Cardiac fibroblast (primary cell): ENCODE data around the gene MYLK4.
A peak's percentile ranks its signal among the peaks of the same experiment; 100 is the strongest.

ENCODE experiments used
- DNase-seq, 2 donors: peaks; one replicate each; pipeline versions ENCODE4 v3.0.0 to v3.0.0-alpha.2; 2010; ENCODE audit warnings: low read depth in 2 of 2
- H3K4me3 ChIP-seq, 2 donors: replicated peaks in 1 of 2; 1 replicate in 1 of 2; 2 replicates in 1 of 2; pipeline ENCODE4 v1.5.1; 2011; ENCODE audit warnings: low read depth in 2 of 2, low read length in 2 of 2, mild to moderate bottlenecking in 2 of 2, moderate library complexity in 1 of 2
- TF ChIP-seq, protein P1 (sequence below): IDR thresholded peaks from one replicate; pipeline ENCODE4 v1.5.1; 2011; ENCODE audit warnings: low read depth, mild to moderate bottlenecking, low read length, inconsistent platforms

The MYLK4 gene

DNA sequence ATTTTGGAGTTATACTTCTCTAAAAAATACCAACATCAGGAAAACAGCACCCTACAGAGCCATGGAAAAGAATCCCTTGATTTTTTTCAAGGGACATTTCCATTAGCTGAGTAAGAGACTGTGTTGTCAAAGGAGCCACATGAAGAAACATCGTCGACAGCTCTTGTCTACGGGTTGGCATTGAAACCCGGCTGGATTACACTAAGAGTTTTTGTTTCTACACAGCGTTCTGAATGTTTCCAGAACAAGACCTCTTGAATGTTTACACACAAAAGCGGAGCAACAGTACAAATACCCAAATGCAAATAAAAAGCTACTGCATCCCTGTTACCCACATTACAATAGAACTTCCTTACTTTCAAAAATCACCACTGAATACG is 2.4 kb upstream of the MYLK4 start:
- DNase-seq, result no peak
- TF ChIP-seq, protein P1, sequence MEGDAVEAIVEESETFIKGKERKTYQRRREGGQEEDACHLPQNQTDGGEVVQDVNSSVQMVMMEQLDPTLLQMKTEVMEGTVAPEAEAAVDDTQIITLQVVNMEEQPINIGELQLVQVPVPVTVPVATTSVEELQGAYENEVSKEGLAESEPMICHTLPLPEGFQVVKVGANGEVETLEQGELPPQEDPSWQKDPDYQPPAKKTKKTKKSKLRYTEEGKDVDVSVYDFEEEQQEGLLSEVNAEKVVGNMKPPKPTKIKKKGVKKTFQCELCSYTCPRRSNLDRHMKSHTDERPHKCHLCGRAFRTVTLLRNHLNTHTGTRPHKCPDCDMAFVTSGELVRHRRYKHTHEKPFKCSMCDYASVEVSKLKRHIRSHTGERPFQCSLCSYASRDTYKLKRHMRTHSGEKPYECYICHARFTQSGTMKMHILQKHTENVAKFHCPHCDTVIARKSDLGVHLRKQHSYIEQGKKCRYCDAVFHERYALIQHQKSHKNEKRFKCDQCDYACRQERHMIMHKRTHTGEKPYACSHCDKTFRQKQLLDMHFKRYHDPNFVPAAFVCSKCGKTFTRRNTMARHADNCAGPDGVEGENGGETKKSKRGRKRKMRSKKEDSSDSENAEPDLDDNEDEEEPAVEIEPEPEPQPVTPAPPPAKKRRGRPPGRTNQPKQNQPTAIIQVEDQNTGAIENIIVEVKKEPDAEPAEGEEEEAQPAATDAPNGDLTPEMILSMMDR, result no peak

DNA sequence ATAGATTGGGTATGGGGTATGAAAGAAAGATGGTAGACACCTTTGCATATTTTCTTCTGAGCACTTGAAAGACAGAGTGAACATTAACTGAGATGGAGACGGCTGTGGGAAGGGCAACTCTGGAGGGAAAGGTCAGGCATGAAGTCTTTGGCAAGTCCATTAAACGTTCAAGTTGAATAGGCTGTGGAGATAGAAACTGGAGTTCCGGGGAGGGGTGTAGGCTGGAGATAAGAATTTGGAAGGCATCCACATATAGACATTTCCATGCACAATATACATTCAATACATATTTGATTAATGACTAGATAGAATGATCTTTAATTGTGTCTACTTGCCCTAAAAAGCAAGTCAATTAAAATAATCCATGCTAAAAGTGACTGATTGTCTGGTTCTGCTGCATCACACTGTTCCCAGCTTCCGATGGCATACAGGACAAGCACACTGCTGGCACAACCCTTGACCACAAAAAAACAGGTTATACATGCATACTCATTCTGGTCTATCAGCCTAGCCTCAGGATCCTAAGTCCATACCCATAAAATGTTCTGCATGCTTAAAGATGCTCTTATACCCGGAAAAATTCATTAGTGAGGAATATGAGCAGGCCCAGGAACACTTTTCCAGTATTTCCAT is 1.9 kb upstream of the MYLK4 start:
- TF ChIP-seq, protein P1, result no peak
- DNase-seq, result no peak
- no peak overlapping the region for H3K4me3 ChIP-seq

More for the DNA sequence above, 2.4 kb upstream of the MYLK4 start:
- H3K4me3 ChIP-seq, result no peak overlapping the region

DNA sequence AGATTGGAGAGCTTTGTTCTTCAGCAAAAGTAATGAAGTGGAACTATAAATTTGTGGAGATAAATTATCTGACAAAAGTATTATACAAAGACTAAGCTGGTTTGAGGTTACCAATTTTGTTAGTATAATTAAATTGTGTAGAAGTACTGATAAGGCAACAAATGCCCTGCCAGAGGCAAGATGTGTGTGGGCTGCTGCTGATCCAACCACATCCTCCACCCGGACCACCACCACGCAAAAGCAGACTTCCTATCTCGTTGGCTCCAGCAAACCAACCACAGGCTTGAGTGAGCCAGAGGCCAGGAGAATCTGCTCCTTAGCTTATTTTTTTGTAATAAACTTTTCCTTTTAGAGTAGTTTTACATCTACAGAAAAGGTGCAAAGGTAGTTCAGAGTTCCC is 1.1 kb upstream of the MYLK4 start:
- TF ChIP-seq, protein P1, result no peak
- DNase-seq, result no peak
- H3K4me3 ChIP-seq, result no peak overlapping the region

DNA sequence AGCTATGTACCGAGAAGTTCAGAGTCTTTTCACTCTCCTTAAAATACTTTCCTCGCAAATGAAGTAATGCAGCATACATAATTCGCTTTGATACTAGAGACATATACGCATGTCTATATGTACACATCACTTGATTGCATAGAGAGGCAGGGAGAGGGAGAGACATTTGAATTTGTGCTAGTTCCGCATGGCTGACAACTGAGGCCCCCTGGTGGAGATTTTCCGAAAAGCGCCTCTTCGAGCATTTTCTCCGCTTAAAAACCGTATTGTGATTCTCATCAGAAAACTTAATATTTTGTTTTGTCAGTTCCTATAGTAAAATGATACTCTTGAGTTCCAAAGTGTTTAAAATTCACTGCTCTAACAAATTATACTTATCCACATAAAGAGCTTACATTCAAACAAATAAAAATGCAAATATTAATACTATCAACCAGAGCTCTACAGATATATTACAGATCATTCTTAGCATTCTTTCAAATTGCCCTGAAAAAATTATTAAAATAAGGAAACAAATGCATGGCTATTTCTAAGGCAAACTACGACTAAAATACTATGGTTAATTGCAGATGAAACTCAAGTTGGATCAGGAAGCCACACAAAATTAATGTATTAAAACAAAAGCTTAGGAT is 637 bp downstream of the MYLK4 start:
- peak overlapping the region in 1 of 2 donors; percentile 16 for H3K4me3 ChIP-seq
- TF ChIP-seq, protein P1, result peak; percentile 82
- DNase-seq, result peak; percentile 73 to 77

DNA sequence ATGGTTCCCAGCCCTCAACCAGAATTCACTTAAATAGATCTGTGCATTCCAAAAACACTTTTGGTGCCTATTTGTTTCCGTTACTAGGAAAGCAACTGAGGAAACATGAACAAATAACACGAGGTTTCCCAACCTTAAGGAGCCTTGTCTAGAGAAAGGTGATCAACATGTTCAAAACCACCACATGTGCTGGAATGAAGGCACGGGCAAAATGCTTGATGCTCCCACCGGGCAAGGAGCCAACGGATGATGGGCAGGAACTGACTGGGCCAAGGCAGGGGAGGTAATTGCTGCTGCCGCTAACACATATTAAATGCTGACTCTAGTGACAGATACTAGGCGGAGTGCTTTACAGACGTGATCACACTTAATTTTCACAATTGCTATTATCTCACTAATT is 2.5 kb downstream of the MYLK4 start:
- no peak overlapping the region for H3K4me3 ChIP-seq
- TF ChIP-seq, protein P1, result no peak
- no peak for DNase-seq

DNA sequence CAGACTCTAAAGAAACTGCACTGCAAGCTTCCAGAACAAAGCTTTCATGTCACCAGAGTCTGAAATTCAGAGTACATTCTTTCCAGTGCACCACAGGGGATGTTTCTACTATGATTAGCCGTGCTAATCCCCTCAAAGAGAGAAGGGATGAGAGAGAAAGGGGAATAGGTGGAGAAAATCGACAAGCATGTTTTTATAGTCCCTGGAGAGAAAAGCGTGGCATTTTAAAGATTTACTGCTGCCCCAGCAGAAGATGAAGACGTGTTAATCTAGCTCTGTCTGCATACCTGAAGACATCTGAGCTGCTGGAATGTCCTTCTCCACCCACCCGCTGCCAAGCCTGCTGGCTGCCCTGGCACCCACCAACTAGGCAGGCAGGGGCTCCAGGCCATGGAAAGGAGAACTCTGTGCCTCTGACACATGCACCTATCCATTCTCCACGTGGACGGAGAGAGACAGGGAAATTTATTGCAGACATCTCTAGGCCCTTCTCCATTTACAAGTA is 4.1 kb downstream of the MYLK4 start:
- no peak overlapping the region for H3K4me3 ChIP-seq
- DNase-seq, result no peak
- TF ChIP-seq, protein P1, result no peak

DNA sequence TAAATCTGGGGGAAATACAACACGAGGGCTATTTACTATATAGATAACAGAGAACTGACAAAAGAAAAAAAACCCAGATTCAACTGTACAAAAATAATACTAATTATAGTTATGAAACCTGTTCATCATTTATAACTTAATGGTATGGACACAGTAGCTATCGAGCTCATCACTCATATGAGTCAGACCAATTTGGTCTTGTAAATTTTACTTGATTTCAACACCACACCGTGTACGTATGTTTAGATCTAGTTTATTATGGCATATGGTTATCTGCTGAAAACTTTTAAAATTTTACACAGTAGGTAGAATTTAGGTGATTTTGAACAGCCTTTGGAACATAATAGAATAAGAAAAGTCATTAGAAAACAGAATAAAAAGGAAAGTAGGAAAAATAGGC is 5.5 kb downstream of the MYLK4 start:
- TF ChIP-seq, protein P1, result no peak
- no peak overlapping the region for H3K4me3 ChIP-seq
- DNase-seq, result no peak
